WTC11 (cell line): ENCODE data around the gene STAM. TPM values are rescaled to one million over a fixed set of nuclear protein-coding genes. Genes with fewer than 3 reads are reported as not detected.

Experiments used
- ATAC-seq: fragments of 200-7000 bp; cut with Tn5 transposase; 2 replicates; pipeline ENCODE4 v1.10.0; 2021; ENCODE audit warnings: mild to moderate bottlenecking, moderate library complexity
- CTCF ChIA-PET: fragments of 300-600 bp; sonication (Branson Sonifier 250); formaldehyde crosslinking; loops from one replicate; lab custom pipeline; 2021; ENCODE audit warnings: antibody characterized with exemption; lab: Charles Lee
- POLR2A ChIA-PET: fragments of 350-600 bp; sonication (Branson Sonifier 250); formaldehyde crosslinking; loops from one replicate; lab custom pipeline; 2021; ENCODE audit warnings: antibody characterized with exemption; lab: Charles Lee
- DNase-seq: peaks from one replicate; pipeline ENCODE4 v3.0.0; 2021; ENCODE audit warnings: low spot score
- H3K27ac Mint-ChIP-seq: 2 replicates; pipeline ENCODE4 v1.8.0; 2021; ENCODE audit warnings: mixed read lengths
- H3K27me3 Mint-ChIP-seq: 2 replicates; pipeline ENCODE4 v1.8.0; 2021; ENCODE audit warnings: low read depth, mild to moderate bottlenecking, moderate library complexity, mixed read lengths
- H3K36me3 Mint-ChIP-seq: 2 replicates; pipeline ENCODE4 v1.8.0; 2021; ENCODE audit warnings: mixed read lengths
- H3K4me1 Mint-ChIP-seq: 2 replicates; pipeline ENCODE4 v1.8.0; 2022; ENCODE audit warnings: mixed read lengths
- H3K4me3 Mint-ChIP-seq: 2 replicates; pipeline ENCODE4 v1.8.0; 2021; ENCODE audit warnings: mild to moderate bottlenecking, moderate library complexity, mixed read lengths
- H3K9me3 Mint-ChIP-seq: 2 replicates; pipeline ENCODE4 v1.8.0; 2021; ENCODE audit warnings: mixed read lengths
- ATF2 ChIP-seq: sonication (generic); formaldehyde crosslinking; IDR thresholded peaks from 2 replicates; pipeline ENCODE4 v1.8.1; 2022; ENCODE audit warnings: low read depth, missing genetic modification reagents, borderline replicate concordance
- ATF3 ChIP-seq: sonication (generic); formaldehyde crosslinking; conservative IDR thresholded peaks from 2 replicates; pipeline ENCODE4 v1.8.1; 2022; ENCODE audit warnings: mild to moderate bottlenecking, missing genetic modification reagents
- CDX4 ChIP-seq: fragments of 250-450 bp; sonication (Bioruptor Pico); IDR thresholded peaks from 2 replicates; pipeline ENCODE4 v1.9.0; 2021; ENCODE audit warnings: moderate library complexity, mild to moderate bottlenecking, inconsistent platforms, borderline replicate concordance
- CREB1 ChIP-seq: sonication (generic); formaldehyde crosslinking; IDR thresholded peaks from 2 replicates; pipeline ENCODE4 v1.8.0; 2023; ENCODE audit warnings: mild to moderate bottlenecking, missing genetic modification reagents
- CREM ChIP-seq: sonication (generic); formaldehyde crosslinking; IDR thresholded peaks from 2 replicates; pipeline ENCODE4 v1.8.1; 2022; ENCODE audit warnings: mild to moderate bottlenecking, missing genetic modification reagents, moderate library complexity
- E2F4 ChIP-seq: sonication (generic); formaldehyde crosslinking; IDR thresholded peaks from 2 replicates; pipeline ENCODE4 v1.8.1; 2022; ENCODE audit warnings: low read depth, mild to moderate bottlenecking, moderate library complexity, missing genetic modification reagents, borderline replicate concordance
- FOXP4 ChIP-seq: sonication (generic); formaldehyde crosslinking; IDR thresholded peaks from 2 replicates; pipeline ENCODE4 v1.8.0; 2022; ENCODE audit warnings: mild to moderate bottlenecking, missing genetic modification reagents
- MAX ChIP-seq: sonication (generic); formaldehyde crosslinking; IDR thresholded peaks from 2 replicates; pipeline ENCODE4 v1.8.0; 2022; ENCODE audit warnings: mild to moderate bottlenecking, missing genetic modification reagents
- MYBL2 ChIP-seq: sonication (generic); formaldehyde crosslinking; IDR thresholded peaks from 2 replicates; pipeline ENCODE4 v1.8.1; 2023; ENCODE audit warnings: mild to moderate bottlenecking, moderate library complexity, missing genetic modification reagents
- OVOL2 ChIP-seq: fragments of 250-450 bp; sonication (Bioruptor Pico); IDR thresholded peaks from 2 replicates; pipeline ENCODE4 v1.9.0; 2021; ENCODE audit warnings: mild to moderate bottlenecking, borderline replicate concordance
- RORB ChIP-seq: fragments of 250-450 bp; sonication (Bioruptor Pico); IDR thresholded peaks from 2 replicates; pipeline ENCODE4 v1.9.0; 2021; ENCODE audit warnings: mild to moderate bottlenecking
- SMAD4 ChIP-seq: sonication (generic); formaldehyde crosslinking; IDR thresholded peaks from 2 replicates; pipeline ENCODE4 v1.8.0; 2022; ENCODE audit warnings: mild to moderate bottlenecking, missing genetic modification reagents
- TEAD4 ChIP-seq: sonication (generic); formaldehyde crosslinking; IDR thresholded peaks from 2 replicates; pipeline ENCODE4 v1.8.0; 2022; ENCODE audit warnings: mild to moderate bottlenecking, missing genetic modification reagents
- TP53 ChIP-seq: sonication (generic); formaldehyde crosslinking; IDR thresholded peaks from 2 replicates; pipeline ENCODE4 v1.8.1; 2023; ENCODE audit warnings: mild to moderate bottlenecking, missing genetic modification reagents
- ZNF219 ChIP-seq: sonication (generic); formaldehyde crosslinking; IDR thresholded peaks from 2 replicates; pipeline ENCODE4 v1.8.0; 2023; ENCODE audit warnings: missing genetic modification reagents, mild to moderate bottlenecking, borderline replicate concordance
- ZNF232 ChIP-seq: sonication (generic); formaldehyde crosslinking; IDR thresholded peaks from 2 replicates; pipeline ENCODE4 v1.8.0; 2022; ENCODE audit warnings: mild to moderate bottlenecking, missing genetic modification reagents
- ZNF263 ChIP-seq: sonication (generic); formaldehyde crosslinking; IDR thresholded peaks from 2 replicates; pipeline ENCODE4 v1.8.1; 2022; ENCODE audit warnings: low read depth, mild to moderate bottlenecking, moderate library complexity, missing genetic modification reagents
- ZNF281 ChIP-seq: sonication (generic); formaldehyde crosslinking; IDR thresholded peaks from 2 replicates; pipeline ENCODE4 v1.8.0; 2023; ENCODE audit warnings: mild to moderate bottlenecking, missing genetic modification reagents
- ZNF423 ChIP-seq: fragments of 250-450 bp; sonication (Bioruptor Pico); IDR thresholded peaks from 2 replicates; pipeline ENCODE4 v2.1.2; 2022; ENCODE audit warnings: mild to moderate bottlenecking, moderate library complexity
- ZNF512 ChIP-seq: sonication (generic); formaldehyde crosslinking; IDR thresholded peaks from 2 replicates; pipeline ENCODE4 v1.8.1; 2022; ENCODE audit warnings: missing genetic modification reagents, borderline replicate concordance
- total RNA-seq: library from RNA; stranded (reverse); gene quantifications from 3 replicates; pipeline ENCODE4 v1.2.3, GENCODE V29; 2021

STAM gene
- total RNA-seq, 1 experiment from 2014 or later = 24.2 TPM

GRCh38 chr10:17758200-17758599 is 114.2 kb downstream of the STAM start:
- TF ChIP-seq CREB1 (CRISPR knock-in tag) (no peak), MAX (CRISPR knock-in tag) (no peak), ZNF263 (CRISPR knock-in tag) (no peak), CREM (CRISPR knock-in tag) (no peak), ATF2 (no peak)
- DNase-seq (no peak), ATAC-seq (no peak)
- no peak overlapping the region for H3K27ac Mint-ChIP-seq
- H3K9me3 Mint-ChIP-seq = peaks cover 3% of the 10 kb centered on the region; the same call in 1 of the 2 replicates
- POLR2A ChIA-PET = no interaction called here
- H3K4me3 Mint-ChIP-seq = no peak overlapping the region
- peaks cover 37% of the 10 kb centered on the region for H3K27me3 Mint-ChIP-seq
- no peaks in the 10 kb centered on the region for H3K4me1 Mint-ChIP-seq
- no peaks in the 10 kb centered on the region for H3K36me3 Mint-ChIP-seq
- CTCF ChIA-PET = no interaction called here

- DNase-seq (no peak), ATAC-seq (no peak)
- TF ChIP-seq MAX (CRISPR knock-in tag) = no peak
- no peak for TF ChIP-seq CDX4 (CRISPR knock-in tag)
- no peak for TF ChIP-seq SMAD4 (CRISPR knock-in tag)
- no peak for TF ChIP-seq ZNF423
- TF ChIP-seq CREM (CRISPR knock-in tag) = no peak
- no peak for TF ChIP-seq MYBL2 (CRISPR knock-in tag)
- TF ChIP-seq FOXP4 (CRISPR knock-in tag) = no peak
- TF ChIP-seq E2F4 = no peak
- TF ChIP-seq ZNF219 (CRISPR knock-in tag) = no peak
- TF ChIP-seq OVOL2 (CRISPR knock-in tag) = no peak
- TF ChIP-seq ZNF281 (CRISPR knock-in tag) = no peak
- TF ChIP-seq ZNF512 (CRISPR knock-in tag) = no peak
- TF ChIP-seq TEAD4 (CRISPR knock-in tag) = no peak
- no peak for TF ChIP-seq RORB (CRISPR knock-in tag)
- no peak for TF ChIP-seq TP53
- TF ChIP-seq ATF3 (CRISPR knock-in tag) = no peak
- TF ChIP-seq ZNF232 (CRISPR knock-in tag) = no peak
- Mint-ChIP-seq H3K36me3 (no peaks in the 10 kb centered on the region), H3K9me3 (peaks cover 3% of the 10 kb centered on the region; the same call in 1 of the 2 replicates), H3K27me3 (peaks cover 44% of the 10 kb centered on the region), H3K4me3 (no peak overlapping the region), H3K4me1 (peaks cover 5% of the 10 kb centered on the region), H3K27ac (no peak overlapping the region)
- POLR2A ChIA-PET = no interaction called here
- CTCF ChIA-PET = no interaction called here
These were observed 114.9 kb downstream of the STAM start for GRCh38 chr10:17758896-17759295.
